ENCODE results near the gene CACNA1H. TPM values are rescaled to one million over a fixed set of nuclear protein-coding genes. Genes with fewer than 3 reads are reported as not detected.
"Not testable (repeated sequence)": the region's sequence is repeated elsewhere in the genome, so short reads cannot be mapped to it uniquely, and the experiment has no call there.

The CACNA1H gene
- total RNA-seq, 4 donors from 2014 or later: 6.8 to 94.5 (median 27.6) TPM

GRCh38 chr16:1245452-1246020, 92.6 kb downstream of the CACNA1H start:
- H3K9me3 ChIP-seq: no peaks in the 10 kb centered on the region
- TF ChIP-seq POLR2A (IDR thresholded peaks at IDR 0.05): no peak
- no peak for TF ChIP-seq CTCF (IDR thresholded peaks at IDR 0.05)
- H3K36me3 ChIP-seq: no peaks in the 10 kb centered on the region
- H3K27ac ChIP-seq: no peak overlapping the region
- intact Hi-C loops (cut with DNase I; ENCODE audit: low total_unique reads): no loop called here
- no peak overlapping the region for H3K4me3 ChIP-seq
- no peaks in the 10 kb centered on the region for H3K4me1 ChIP-seq
- DNase-seq: no peak
- no peaks in the 10 kb centered on the region for H3K27me3 ChIP-seq

- H3K4me1 ChIP-seq; H3K36me3 ChIP-seq; DNase-seq; H3K27ac ChIP-seq; intact Hi-C loops (cut with DNase I; ENCODE audit: low total_unique reads); H3K27me3 ChIP-seq; H3K4me3 ChIP-seq; H3K9me3 ChIP-seq: not testable (repeated sequence)
These were observed 95.1 kb downstream of the CACNA1H start for GRCh38 chr16:1247903-1248537.

DNA sequence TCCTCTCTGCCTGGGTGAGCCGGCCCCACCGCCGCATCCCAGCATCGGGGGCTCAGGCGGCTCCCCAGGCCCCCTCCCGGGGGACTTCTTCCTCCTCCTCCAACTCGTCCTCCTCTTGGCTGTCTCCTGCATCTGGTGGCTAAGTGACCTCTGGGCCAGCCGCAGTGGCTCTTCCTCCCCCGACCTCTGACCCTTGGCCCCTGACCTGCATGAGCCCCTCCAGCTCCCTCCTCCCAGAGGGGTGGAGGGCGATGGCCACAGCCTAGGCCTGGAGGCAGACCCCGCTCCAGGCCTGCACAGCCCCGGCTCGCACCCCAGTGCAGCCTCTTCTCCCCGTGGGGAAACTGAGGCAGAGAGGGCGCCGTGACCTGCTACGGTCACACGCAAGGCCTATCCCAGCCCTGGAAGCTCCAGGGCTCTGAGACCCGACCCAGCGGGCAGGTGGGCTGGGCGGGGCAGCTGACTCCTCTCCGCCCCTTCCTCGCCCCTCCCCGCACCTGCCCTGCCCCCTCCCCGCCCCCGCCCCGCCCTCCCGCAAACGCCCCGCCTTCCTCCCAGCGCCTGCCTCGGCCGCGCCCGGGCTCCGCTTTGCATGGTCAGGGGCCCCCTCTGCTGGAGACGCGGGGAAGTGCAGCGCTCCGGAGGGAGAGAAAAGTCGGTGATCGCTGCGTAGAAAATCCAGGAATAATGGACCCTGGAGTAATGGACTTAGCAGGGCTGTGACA, 96.3 kb downstream of the CACNA1H start:
- H3K27ac ChIP-seq; H3K4me1 ChIP-seq; DNase-seq; H3K9me3 ChIP-seq; H3K27me3 ChIP-seq; H3K4me3 ChIP-seq; H3K36me3 ChIP-seq; intact Hi-C loops (cut with DNase I; ENCODE audit: low total_unique reads): not testable (repeated sequence)

- H3K27me3 ChIP-seq; H3K36me3 ChIP-seq; H3K9me3 ChIP-seq; DNase-seq; H3K27ac ChIP-seq; H3K4me3 ChIP-seq; H3K4me1 ChIP-seq; intact Hi-C loops (cut with DNase I; ENCODE audit: low total_unique reads): not testable (repeated sequence)
These were observed 100.9 kb downstream of the CACNA1H start for GRCh38 chr16:1253701-1254364.

DNA sequence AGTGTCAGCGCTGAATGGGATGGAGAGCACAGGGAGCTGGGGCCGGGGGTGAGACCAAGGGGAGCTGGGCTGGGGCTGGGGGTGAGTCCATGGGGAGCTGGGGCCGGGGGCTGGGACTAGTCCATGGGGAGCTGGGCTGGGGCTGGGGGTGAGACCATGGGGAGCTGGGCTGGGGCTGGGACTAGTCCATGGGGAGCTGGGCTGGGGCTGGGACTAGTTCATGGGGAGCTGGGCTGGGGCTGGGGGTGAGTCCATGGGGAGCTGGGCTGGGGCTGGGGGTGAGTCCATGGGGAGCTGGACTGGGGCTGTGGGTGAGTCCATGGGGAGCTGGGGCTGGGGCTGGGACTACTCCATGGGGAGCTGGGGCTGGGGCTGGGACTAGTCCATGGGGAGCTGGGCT, 101.9 kb downstream of the CACNA1H start:
- H3K27ac ChIP-seq; DNase-seq; intact Hi-C loops (cut with DNase I; ENCODE audit: low total_unique reads); H3K27me3 ChIP-seq; H3K4me3 ChIP-seq; H3K4me1 ChIP-seq; H3K36me3 ChIP-seq; H3K9me3 ChIP-seq: not testable (repeated sequence)

GRCh38 chr16:1255276-1256122, 102.6 kb downstream of the CACNA1H start, which contains the start of gene TPSD1:
Gene TPSD1, plus strand, starts transcription at chr16:1256069. Its CDS starts 212 bp downstream, at chr16:1256281.
- DNase-seq; H3K4me3 ChIP-seq; intact Hi-C loops (cut with DNase I; ENCODE audit: low total_unique reads); H3K4me1 ChIP-seq; H3K27me3 ChIP-seq; H3K36me3 ChIP-seq; H3K27ac ChIP-seq; H3K9me3 ChIP-seq: not testable (repeated sequence)

DNA sequence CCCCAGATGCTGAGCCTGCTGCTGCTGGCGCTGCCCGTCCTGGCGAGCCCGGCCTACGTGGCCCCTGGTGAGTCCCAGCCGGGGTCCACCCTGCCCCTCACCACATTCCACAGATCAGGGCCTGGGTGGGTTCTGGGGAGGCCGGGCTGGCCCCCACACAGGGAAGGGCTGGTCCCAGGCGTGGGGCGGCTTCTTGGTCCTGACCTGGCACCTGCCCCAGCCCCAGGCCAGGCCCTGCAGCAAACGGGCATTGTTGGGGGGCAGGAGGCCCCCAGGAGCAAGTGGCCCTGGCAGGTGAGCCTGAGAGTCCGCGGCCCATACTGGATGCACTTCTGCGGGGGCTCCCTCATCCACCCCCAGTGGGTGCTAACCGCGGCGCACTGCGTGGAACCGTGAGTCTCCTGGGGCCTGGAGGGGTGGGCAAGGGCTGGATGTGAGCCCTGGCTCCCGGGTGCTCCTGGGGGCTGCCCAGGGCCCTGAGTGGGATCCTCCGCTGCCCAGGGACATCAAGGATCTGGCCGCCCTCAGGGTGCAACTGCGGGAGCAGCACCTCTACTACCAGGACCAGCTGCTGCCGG, 103.5 kb downstream of the CACNA1H start:
- H3K4me1 ChIP-seq; H3K27ac ChIP-seq; DNase-seq; H3K27me3 ChIP-seq; intact Hi-C loops (cut with DNase I; ENCODE audit: low total_unique reads); H3K36me3 ChIP-seq; H3K9me3 ChIP-seq; H3K4me3 ChIP-seq: not testable (repeated sequence)

Data from uterus (tissue), 4 donors.